MCF 10A (cell line): ENCODE data around the gene MRPS27. TPM values are rescaled to one million over a fixed set of nuclear protein-coding genes. Genes with fewer than 3 reads are reported as not detected.

Experiments used
- BruUV-seq: library from RNA; stranded (reverse); fragments of 400-500 nt; replicated peaks from 2 replicates; lab custom pipeline; 2021; lab: Mats Ljungman, UMichigan
- CTCF ChIA-PET: fragments of 300-600 bp; sonication (Branson Sonifier 250); formaldehyde crosslinking; extraction: SDS; loops from one replicate; lab custom pipeline; 2021; ENCODE audit warnings: antibody characterized with exemption, inconsistent platforms; lab: Yijun Ruan, JAX
- POLR2A ChIA-PET: fragments of 300-600, 350-650 bp; sonication (Branson Sonifier 250); formaldehyde crosslinking; extraction: SDS; loops from one replicate; lab custom pipeline; 2020; ENCODE audit warnings: antibody characterized with exemption, inconsistent platforms; lab: Yijun Ruan, JAX
- DNase-seq: peaks from one replicate; pipeline ENCODE4 v3.0.0-alpha.2; 2018; ENCODE audit not compliant: unreplicated experiment
- H3K27ac Mint-ChIP-seq: one replicate; pipeline ENCODE4 v1.8.0; 2022; ENCODE audit warnings: mild to moderate bottlenecking, low read depth, mixed read lengths; ENCODE audit not compliant: unreplicated experiment
- H3K27me3 Mint-ChIP-seq: one replicate; pipeline ENCODE4 v1.8.0; 2022; ENCODE audit warnings: mixed read lengths; ENCODE audit not compliant: insufficient read depth, unreplicated experiment
- H3K36me3 Mint-ChIP-seq: one replicate; pipeline ENCODE4 v1.8.0; 2022; ENCODE audit warnings: mild to moderate bottlenecking, moderate library complexity, mixed read lengths; ENCODE audit not compliant: insufficient read depth, unreplicated experiment
- H3K4me1 Mint-ChIP-seq: one replicate; pipeline ENCODE4 v1.8.0; 2022; ENCODE audit warnings: mixed read lengths; ENCODE audit not compliant: insufficient read depth, unreplicated experiment
- H3K4me3 Mint-ChIP-seq: one replicate; pipeline ENCODE4 v1.8.0; 2022; ENCODE audit warnings: mild to moderate bottlenecking, moderate library complexity, mixed read lengths; ENCODE audit not compliant: unreplicated experiment
- H3K9me3 Mint-ChIP-seq: one replicate; pipeline ENCODE4 v1.8.0; 2022; ENCODE audit warnings: mixed read lengths; ENCODE audit not compliant: unreplicated experiment
- CTCF ChIP-seq: fragments of 200-600 bp; IDR thresholded peaks from one replicate; pipeline ENCODE4 v1.8.0; 2022; ENCODE audit warnings: antibody characterized with exemption, mild to moderate bottlenecking; ENCODE audit not compliant: unreplicated experiment
- intact Hi-C: fragments of 100-400 bp; cut with micrococcal nuclease; formaldehyde crosslinking; loops from 2 replicates; pipeline ENCODE4 v1.14.1; 2022
- total RNA-seq: library from RNA; stranded (reverse); gene quantifications from 2 replicates; pipeline ENCODE4 v1.2.3, GENCODE V29; 2022

Gene MRPS27
- total RNA-seq, 1 experiment from 2014 or later = 68.5 TPM

- DNase-seq = no peak
- Mint-ChIP-seq H3K36me3 (peaks cover 30% of the 10 kb centered on the region), H3K27me3 (no peaks in the 10 kb centered on the region), H3K9me3 (no peaks in the 10 kb centered on the region), H3K4me3 (no peak overlapping the region), H3K4me1 (peaks cover 13% of the 10 kb centered on the region), H3K27ac (peak overlapping the region; percentile 27)
- TF ChIP-seq CTCF = no peak
- ChIA-PET CTCF (interaction anchor here (0.6 to 0.9 kb wide), 5 partner anchors 10 to 416 kb away, joined by 3 to 4 read pairs (median 3); no protein-coding TSS in a partner anchor), POLR2A (interaction anchor here (0.6 to 7.6 kb wide), 4 partner anchors 10 to 519 kb away, joined by 3 to 84 read pairs (median 4); partner anchors contain the start of genes MRPS27 and PTCD2)
- intact Hi-C loops = no loop called here
- no TSS peak for BruUV-seq
Observed at GRCh38 chr5:72305194-72306142, 14.6 kb downstream of the MRPS27 start.

GRCh38 chr5:72302171-72302570 lies 17.9 kb downstream of the MRPS27 start:
- DNase-seq = no peak

GRCh38 chr5:72301557-72301956 lies 18.5 kb downstream of the MRPS27 start:
- TF ChIP-seq CTCF = no peak
- BruUV-seq = no TSS peak
- POLR2A ChIA-PET = no interaction called here
- H3K27ac Mint-ChIP-seq = no peak overlapping the region
- no peak overlapping the region for H3K4me3 Mint-ChIP-seq
- intact Hi-C loops = no loop called here
- CTCF ChIA-PET = interaction anchor here (0.5 to 1.7 kb wide), 4 partner anchors 17 to 67 kb away, joined by 3 to 4 read pairs (median 4); no protein-coding TSS in a partner anchor
- H3K9me3 Mint-ChIP-seq = no peaks in the 10 kb centered on the region
- DNase-seq = no peak
- H3K4me1 Mint-ChIP-seq = peaks cover 14% of the 10 kb centered on the region
- no peaks in the 10 kb centered on the region for H3K27me3 Mint-ChIP-seq
- H3K36me3 Mint-ChIP-seq = peaks cover 38% of the 10 kb centered on the region

More at GRCh38 chr5:72302171-72302570, 17.9 kb downstream of the MRPS27 start:
- Mint-ChIP-seq H3K4me1 (peaks cover 14% of the 10 kb centered on the region), H3K9me3 (no peaks in the 10 kb centered on the region), H3K36me3 (peaks cover 32% of the 10 kb centered on the region), H3K27me3 (no peaks in the 10 kb centered on the region), H3K27ac (no peak overlapping the region), H3K4me3 (no peak overlapping the region)
- ChIA-PET CTCF (interaction anchor here (0.5 to 1.7 kb wide), 4 partner anchors 16 to 526 kb away, joined by 3 to 4 read pairs (median 3); no protein-coding TSS in a partner anchor), POLR2A (interaction anchor here (0.6 to 1.7 kb wide), 2 partner anchors 8 to 18 kb away, joined by 3 to 8 read pairs; partner anchors contain the start of genes MRPS27 and PTCD2)
- no peak for TF ChIP-seq CTCF
- BruUV-seq = no TSS peak
- intact Hi-C loops = no loop called here
